Activated T-cell treated with anti-CD3 and anti-CD28 coated beads, Interleukin-2, amount 50 U/mL, for 24 hours (primary cell): ENCODE data around the gene MTA3.

Source experiments
- DNase-seq: peaks from one replicate; pipeline ENCODE4 v3.0.0-alpha.2; 2020
- H3K27ac Mint-ChIP-seq: 2 replicates; pipeline ENCODE4 v1.8.0; 2020; ENCODE audit warnings: mild to moderate bottlenecking, mixed read lengths
- H3K27me3 Mint-ChIP-seq: 2 replicates; pipeline ENCODE4 v1.8.0; 2020; ENCODE audit warnings: mixed read lengths
- H3K36me3 Mint-ChIP-seq: 2 replicates; pipeline ENCODE4 v1.8.0; 2020; ENCODE audit warnings: low read depth, mixed read lengths
- H3K4me1 Mint-ChIP-seq: 2 replicates; pipeline ENCODE4 v1.8.0; 2020; ENCODE audit warnings: low read depth, mixed read lengths
- H3K4me3 Mint-ChIP-seq: 2 replicates; pipeline ENCODE4 v1.8.0; 2020; ENCODE audit warnings: mild to moderate bottlenecking, moderate library complexity, mixed read lengths
- H3K9me3 Mint-ChIP-seq: 2 replicates; pipeline ENCODE4 v1.8.0; 2020; ENCODE audit warnings: mixed read lengths

Gene MTA3

DNA sequence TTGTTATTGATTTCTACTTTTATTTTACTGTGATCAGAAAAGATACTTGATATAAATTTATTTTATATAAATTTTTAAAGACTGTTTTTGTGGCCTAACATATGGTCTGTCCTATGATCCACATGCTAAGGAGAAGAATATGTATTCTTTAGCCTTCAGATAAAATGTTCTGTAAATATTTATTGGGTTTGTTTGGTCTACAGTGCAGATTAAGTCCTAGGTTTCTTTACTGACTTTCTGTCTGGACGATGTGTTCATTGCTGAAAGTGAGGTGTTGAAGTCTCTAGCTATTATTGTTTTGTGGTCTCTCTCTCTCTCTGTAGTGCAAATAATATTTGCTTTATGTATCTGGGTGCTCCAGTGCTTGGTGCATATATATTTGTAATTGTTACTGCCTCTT lies 165.4 kb downstream of the MTA3 start:
- Mint-ChIP-seq H3K4me3 (no peak overlapping the region), H3K36me3 (peaks cover 90% of the 10 kb centered on the region), H3K4me1 (no peaks in the 10 kb centered on the region), H3K27ac (no peak overlapping the region), H3K27me3 (no peaks in the 10 kb centered on the region), H3K9me3 (peaks cover 27% of the 10 kb centered on the region)
- no peak for DNase-seq

- Mint-ChIP-seq H3K36me3 (peaks cover 81% of the 10 kb centered on the region), H3K4me3 (no peak overlapping the region), H3K4me1 (peaks cover 7% of the 10 kb centered on the region), H3K27ac (no peak overlapping the region), H3K9me3 (peaks cover 21% of the 10 kb centered on the region), H3K27me3 (no peaks in the 10 kb centered on the region)
- DNase-seq = no peak
Observed at GRCh38 chr2:42736598-42737322, 168.3 kb downstream of the MTA3 start.

DNA sequence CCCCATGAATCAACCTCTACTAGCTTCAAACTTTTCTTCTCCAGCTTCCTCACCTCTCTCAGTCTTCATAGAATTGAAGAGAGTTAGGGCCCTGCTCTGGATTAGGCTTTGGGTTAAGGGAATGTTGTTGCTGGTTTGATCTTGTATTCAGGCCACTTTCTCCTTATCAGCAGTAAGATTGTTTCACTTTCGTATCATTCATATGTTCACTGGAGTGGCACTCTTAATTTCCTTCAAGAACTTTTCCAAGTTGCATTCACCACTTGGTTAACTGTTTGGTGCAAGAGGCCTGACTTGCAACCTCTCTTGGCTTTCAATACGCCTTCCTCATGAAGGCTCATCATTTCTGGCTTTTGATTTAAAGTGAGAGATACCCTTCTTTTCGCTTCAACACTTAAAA lies 172.7 kb downstream of the MTA3 start:
- DNase-seq = no peak
- Mint-ChIP-seq H3K27me3 (no peaks in the 10 kb centered on the region), H3K9me3 (peaks cover 3% of the 10 kb centered on the region), H3K27ac (no peak overlapping the region), H3K4me3 (no peak overlapping the region), H3K4me1 (peaks cover 7% of the 10 kb centered on the region), H3K36me3 (peaks cover 40% of the 10 kb centered on the region)

DNA sequence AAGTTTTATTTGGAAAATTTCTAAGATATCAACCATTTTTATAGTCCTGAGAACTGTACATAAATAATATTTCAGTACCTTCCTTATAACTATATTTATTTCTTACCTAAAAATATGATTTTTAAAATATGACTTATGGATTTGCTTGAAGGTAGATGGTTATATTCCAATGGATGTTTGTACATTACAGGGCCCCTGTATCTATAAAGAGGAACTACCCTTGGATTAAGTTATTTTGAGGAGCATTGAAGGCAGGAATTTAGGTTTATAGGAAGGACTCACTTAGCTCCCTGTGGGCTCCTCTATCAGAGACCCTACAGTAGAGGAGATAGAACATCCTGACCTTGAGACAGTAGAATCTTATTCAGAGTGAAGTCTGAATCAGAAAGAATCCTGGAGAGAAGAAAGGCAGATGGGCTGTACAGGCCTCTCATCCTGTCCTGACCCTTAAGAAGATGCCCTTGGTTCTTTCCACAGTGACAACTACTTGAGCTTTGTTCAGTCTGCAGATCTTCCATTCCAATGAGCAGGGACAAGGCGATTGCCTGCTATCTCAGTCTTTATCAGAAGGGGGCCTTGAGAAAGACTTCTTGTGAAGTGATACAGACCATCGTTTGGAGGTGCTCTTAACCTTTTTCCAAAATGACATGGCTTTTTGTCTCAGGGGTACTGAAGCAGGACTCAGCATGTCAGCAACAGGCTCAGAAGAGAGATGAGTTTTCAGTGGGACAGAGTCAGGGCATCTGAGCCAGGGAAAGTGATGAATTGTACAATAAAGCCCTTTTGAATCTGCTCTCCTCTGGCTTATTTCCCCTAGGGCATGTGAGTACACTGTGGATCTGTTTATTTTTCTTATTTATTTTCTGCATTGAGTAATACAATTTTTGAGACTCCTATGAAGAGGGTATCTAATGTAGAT lies 174.6 kb downstream of the MTA3 start:
- peaks cover 3% of the 10 kb centered on the region for H3K9me3 Mint-ChIP-seq
- no peaks in the 10 kb centered on the region for H3K27me3 Mint-ChIP-seq
- H3K4me1 Mint-ChIP-seq = peaks cover 7% of the 10 kb centered on the region
- no peak overlapping the region for H3K27ac Mint-ChIP-seq
- DNase-seq = no peak
- no peak overlapping the region for H3K4me3 Mint-ChIP-seq
- H3K36me3 Mint-ChIP-seq = peaks cover 28% of the 10 kb centered on the region

DNA sequence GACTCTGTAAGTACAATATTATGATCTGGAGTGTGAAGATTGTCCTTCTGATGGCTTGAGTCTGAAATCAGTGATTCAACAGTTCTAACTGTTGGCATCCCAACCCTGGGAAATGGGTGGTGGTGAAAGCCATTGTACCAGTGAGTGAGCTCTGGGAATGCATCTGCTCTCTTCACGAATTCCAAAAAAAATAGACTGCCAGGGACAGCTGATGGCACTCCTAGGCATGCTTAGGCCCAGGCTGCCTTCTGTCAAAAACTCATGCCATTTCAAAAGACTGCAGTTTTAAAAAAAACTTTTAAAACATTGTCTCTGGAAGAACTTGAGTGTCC lies 175.2 kb downstream of the MTA3 start:
- peaks cover 7% of the 10 kb centered on the region for H3K4me1 Mint-ChIP-seq
- H3K4me3 Mint-ChIP-seq = no peak overlapping the region
- no peak overlapping the region for H3K27ac Mint-ChIP-seq
- DNase-seq = no peak
- peaks cover 24% of the 10 kb centered on the region for H3K36me3 Mint-ChIP-seq
- H3K27me3 Mint-ChIP-seq = no peaks in the 10 kb centered on the region
- peaks cover 3% of the 10 kb centered on the region for H3K9me3 Mint-ChIP-seq

DNA sequence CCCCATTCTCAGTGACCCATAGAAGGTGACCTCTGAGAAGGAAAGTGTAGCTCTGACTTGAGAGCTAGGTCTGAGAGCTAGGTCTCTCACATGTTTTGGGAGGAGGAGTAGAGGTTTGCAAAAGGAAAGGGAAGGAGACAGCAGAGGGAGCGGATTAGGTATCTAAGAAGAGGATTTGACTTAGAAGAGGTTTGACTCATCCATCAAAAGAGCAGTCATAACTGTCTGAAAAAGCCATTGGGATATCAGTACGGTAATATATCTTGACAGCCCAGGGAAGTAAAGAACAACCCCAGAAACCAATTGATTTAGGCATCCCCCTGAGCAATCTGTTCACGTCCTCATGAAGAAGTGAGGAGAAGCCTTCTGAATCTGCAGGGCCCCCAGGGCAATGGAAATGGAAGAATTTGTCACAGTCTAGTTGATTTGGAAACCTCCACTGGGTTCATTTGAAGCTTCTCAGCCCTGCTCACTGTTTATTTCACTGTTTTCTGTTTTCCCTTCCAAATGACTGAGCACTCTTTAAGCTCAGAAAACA lies 176.2 kb downstream of the MTA3 start:
- H3K9me3 Mint-ChIP-seq = no peaks in the 10 kb centered on the region
- H3K27ac Mint-ChIP-seq = no peak overlapping the region
- H3K27me3 Mint-ChIP-seq = no peaks in the 10 kb centered on the region
- peaks cover 7% of the 10 kb centered on the region for H3K4me1 Mint-ChIP-seq
- H3K4me3 Mint-ChIP-seq = no peak overlapping the region
- peaks cover 16% of the 10 kb centered on the region for H3K36me3 Mint-ChIP-seq
- no peak for DNase-seq

DNA sequence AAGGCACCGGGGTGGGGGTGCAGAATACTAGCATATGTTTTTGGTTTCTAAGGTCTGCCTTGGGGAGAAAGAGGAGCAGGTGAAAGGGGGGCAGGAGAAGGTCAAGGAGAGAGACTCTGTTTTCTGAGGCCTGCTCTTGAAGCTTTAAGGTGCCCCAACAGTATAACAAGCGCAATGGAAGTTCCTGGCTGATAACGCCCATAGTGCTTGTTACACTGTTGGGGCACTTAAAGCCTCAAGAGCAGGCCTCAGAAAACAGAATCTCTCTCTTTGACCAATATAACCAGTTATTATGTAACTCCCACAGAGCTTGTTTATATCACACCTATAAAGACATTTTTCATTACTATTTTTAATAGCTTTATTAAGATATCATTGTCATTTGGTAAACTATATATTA lies 179.0 kb downstream of the MTA3 start:
- H3K27ac Mint-ChIP-seq = no peak overlapping the region
- H3K4me1 Mint-ChIP-seq = no peaks in the 10 kb centered on the region
- no peaks in the 10 kb centered on the region for H3K27me3 Mint-ChIP-seq
- no peak for DNase-seq
- H3K36me3 Mint-ChIP-seq = peaks cover 7% of the 10 kb centered on the region
- no peak overlapping the region for H3K4me3 Mint-ChIP-seq
- H3K9me3 Mint-ChIP-seq = no peaks in the 10 kb centered on the region

GRCh38 chr2:42748840-42749239 lies 180.4 kb downstream of the MTA3 start:
- no peak for DNase-seq
- Mint-ChIP-seq H3K4me1 (no peaks in the 10 kb centered on the region), H3K27ac (no peak overlapping the region), H3K36me3 (peaks cover 10% of the 10 kb centered on the region), H3K27me3 (no peaks in the 10 kb centered on the region), H3K4me3 (no peak overlapping the region), H3K9me3 (no peaks in the 10 kb centered on the region)

GRCh38 chr2:42752314-42752713 lies 183.9 kb downstream of the MTA3 start:
- no peak for DNase-seq
- Mint-ChIP-seq H3K4me3 (no peak overlapping the region), H3K27me3 (no peaks in the 10 kb centered on the region), H3K9me3 (no peaks in the 10 kb centered on the region), H3K36me3 (peaks cover 5% of the 10 kb centered on the region), H3K4me1 (peaks cover 5% of the 10 kb centered on the region), H3K27ac (no peak overlapping the region)

DNA sequence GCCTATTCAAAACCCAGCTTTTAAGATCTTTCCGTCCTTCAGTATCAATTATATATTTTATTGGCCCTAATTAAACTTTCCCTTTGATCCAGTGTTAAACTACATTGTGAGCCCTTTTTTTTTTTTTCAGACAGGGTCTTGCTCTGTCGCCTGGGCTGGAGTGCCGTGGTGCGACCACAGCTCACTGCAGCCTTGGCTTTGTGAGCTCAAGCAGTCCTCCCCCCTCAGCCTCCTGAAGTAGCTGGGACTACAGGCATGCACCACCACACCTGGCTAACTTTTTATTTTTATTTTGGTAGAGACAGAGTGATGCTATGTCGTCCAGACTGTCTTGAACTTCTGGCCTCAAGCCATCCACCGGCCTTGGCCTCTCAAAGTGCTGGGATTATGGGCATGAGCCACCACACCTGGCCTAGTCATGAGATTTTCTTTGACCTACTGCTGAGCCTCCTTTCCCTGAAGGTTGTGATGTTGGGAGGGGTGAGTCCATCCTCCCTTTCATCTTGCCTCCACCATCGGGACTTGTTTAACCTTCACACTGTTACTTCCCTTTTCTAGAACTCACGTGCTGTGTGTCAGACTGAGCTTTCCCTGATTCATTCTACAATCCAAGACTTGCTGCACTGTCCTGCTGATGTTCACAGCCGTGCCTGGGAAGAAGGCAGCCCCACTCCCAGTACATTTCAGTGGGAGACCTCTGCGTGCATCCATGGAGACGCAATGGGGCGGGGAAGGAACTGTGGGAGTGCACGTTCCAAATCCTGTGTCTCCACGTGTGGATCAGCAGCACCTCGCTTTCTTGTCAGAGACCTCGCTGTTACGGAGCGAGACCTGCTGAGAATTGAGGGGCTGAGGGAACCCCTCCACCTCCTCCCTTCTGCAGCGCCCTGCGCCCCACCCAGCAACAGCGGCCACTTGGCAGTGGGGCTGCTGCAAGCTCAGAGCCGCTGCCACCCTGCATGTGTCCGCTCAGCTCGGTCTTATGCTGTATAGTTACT lies 184.7 kb downstream of the MTA3 start:
- no peaks in the 10 kb centered on the region for H3K9me3 Mint-ChIP-seq
- DNase-seq = no peak
- no peak overlapping the region for H3K27ac Mint-ChIP-seq
- H3K27me3 Mint-ChIP-seq = no peaks in the 10 kb centered on the region
- peaks cover 5% of the 10 kb centered on the region for H3K36me3 Mint-ChIP-seq
- no peak overlapping the region for H3K4me3 Mint-ChIP-seq
- peaks cover 5% of the 10 kb centered on the region for H3K4me1 Mint-ChIP-seq

GRCh38 chr2:42754021-42754775 lies 185.8 kb downstream of the MTA3 start:
- H3K4me1 Mint-ChIP-seq = peaks cover 5% of the 10 kb centered on the region
- no peak overlapping the region for H3K4me3 Mint-ChIP-seq
- H3K36me3 Mint-ChIP-seq = peaks cover 3% of the 10 kb centered on the region
- DNase-seq = no peak
- no peaks in the 10 kb centered on the region for H3K9me3 Mint-ChIP-seq
- H3K27ac Mint-ChIP-seq = no peak overlapping the region
- no peaks in the 10 kb centered on the region for H3K27me3 Mint-ChIP-seq

DNA sequence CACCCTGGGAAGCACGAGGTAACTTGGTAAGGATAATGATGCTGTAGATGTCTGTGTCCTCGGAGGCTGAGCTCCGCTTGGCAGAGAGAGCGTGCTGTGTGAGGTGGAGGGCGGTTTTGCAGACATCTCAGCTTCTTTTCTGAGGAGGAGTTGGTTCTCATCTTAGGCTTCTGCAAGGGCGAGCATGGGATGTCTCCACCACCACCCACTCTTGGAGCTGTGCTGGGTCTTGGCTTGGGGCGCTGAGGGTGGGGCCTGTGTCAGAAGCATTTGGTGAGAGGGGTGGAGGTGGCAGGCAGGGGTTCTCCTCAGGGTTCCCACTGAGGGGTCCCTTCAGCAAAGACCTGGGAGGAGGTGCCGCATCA lies 186.3 kb downstream of the MTA3 start:
- no peaks in the 10 kb centered on the region for H3K9me3 Mint-ChIP-seq
- DNase-seq = no peak
- peaks cover 3% of the 10 kb centered on the region for H3K36me3 Mint-ChIP-seq
- no peaks in the 10 kb centered on the region for H3K27me3 Mint-ChIP-seq
- peaks cover 5% of the 10 kb centered on the region for H3K4me1 Mint-ChIP-seq
- H3K27ac Mint-ChIP-seq = no peak overlapping the region
- H3K4me3 Mint-ChIP-seq = no peak overlapping the region

DNA sequence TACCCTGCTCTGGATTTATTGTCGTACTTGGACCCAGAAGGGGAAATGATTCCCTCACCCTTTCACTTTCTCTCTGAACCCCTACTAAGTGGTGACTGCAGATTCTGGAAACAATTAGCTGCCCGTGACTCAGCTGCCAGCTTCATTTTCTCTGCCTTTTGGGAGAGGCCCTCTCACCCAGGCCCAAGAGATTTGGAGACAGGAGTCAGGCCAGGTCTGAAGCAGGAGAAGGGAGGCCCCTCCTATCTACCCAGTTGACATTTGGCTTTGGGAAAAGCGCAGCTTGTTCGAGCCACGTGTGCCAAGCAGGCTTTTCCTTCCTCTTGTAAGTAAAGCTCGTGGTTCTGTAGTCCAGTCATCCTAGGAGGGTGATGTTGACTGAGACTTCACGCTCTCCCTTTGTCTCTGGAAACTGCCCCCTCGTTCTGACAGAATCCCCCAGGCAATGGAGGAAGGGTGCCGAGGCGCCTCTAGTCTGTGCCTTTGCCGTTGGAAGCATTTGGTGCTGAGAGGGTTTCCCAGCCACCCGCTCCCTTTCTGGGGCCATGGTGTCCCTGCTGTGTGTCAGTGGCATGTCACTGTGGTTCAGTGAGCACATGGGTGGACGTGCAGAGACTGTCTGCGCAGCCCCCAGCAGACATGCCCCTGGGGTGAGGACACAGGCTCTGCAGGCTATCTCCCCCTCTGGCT lies 186.9 kb downstream of the MTA3 start:
- Mint-ChIP-seq H3K27me3 (no peaks in the 10 kb centered on the region), H3K4me1 (peaks cover 5% of the 10 kb centered on the region), H3K27ac (no peak overlapping the region), H3K36me3 (peaks cover 3% of the 10 kb centered on the region), H3K4me3 (no peak overlapping the region), H3K9me3 (no peaks in the 10 kb centered on the region)
- no peak for DNase-seq
